Measurements from ENCODE around the gene LYRM7.

Gene LYRM7

DNA sequence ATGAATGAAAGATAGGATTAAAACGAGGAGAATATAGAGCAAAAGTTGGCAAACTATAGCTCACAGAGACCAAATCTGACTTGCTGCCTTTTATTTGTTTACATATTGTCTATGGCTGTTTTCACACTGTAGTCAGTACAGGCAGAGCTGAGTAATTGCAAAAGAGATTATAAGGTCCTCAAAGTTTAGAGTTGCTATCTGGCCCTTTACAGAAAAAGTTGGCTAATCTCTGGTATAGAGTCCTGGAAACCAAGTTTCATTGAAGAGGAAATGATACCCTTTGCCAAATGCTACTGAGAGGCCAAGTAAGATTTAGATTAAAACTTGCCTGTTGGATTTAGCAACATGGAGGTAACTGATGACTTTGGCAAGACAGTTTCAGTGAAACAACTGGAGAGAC is 36.0 kb downstream of the LYRM7 start:
- CTCF ChIA-PET: no interaction called here
- POLR2A ChIA-PET: no interaction called here
- DNase-seq (ENCODE audit: extremely low spot score): no peak
- TF ChIP-seq TARDBP (IDR thresholded peaks at IDR 0.05) (no peak), SP1 (IDR thresholded peaks at IDR 0.05) (no peak), CTBP1 (IDR thresholded peaks at IDR 0.05; ENCODE audit: borderline replicate concordance) (no peak), SUZ12 (IDR thresholded peaks at IDR 0.05) (no peak), FOXA1 (IDR thresholded peaks at IDR 0.05) (no peak), BHLHE40 (IDR thresholded peaks at IDR 0.05; ENCODE audit: borderline replicate concordance) (no peak), ARNT (IDR thresholded peaks at IDR 0.05) (no peak), ZNF384 (IDR thresholded peaks at IDR 0.05) (no peak), ELF4 (IDR thresholded peaks at IDR 0.05) (no peak), LEF1 (IDR thresholded peaks at IDR 0.05; ENCODE audit: borderline replicate concordance) (no peak), L3MBTL2 (conservative IDR thresholded peaks at IDR 0.05) (no peak), FOXK2 (IDR thresholded peaks at IDR 0.05) (no peak), NFRKB (IDR thresholded peaks at IDR 0.05) (no peak), HDGF (IDR thresholded peaks at IDR 0.05; ENCODE audit: borderline replicate concordance) (no peak)
- TF ChIP-seq, protein P1, sequence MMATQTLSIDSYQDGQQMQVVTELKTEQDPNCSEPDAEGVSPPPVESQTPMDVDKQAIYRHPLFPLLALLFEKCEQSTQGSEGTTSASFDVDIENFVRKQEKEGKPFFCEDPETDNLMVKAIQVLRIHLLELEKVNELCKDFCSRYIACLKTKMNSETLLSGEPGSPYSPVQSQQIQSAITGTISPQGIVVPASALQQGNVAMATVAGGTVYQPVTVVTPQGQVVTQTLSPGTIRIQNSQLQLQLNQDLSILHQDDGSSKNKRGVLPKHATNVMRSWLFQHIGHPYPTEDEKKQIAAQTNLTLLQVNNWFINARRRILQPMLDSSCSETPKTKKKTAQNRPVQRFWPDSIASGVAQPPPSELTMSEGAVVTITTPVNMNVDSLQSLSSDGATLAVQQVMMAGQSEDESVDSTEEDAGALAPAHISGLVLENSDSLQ (IDR thresholded peaks at IDR 0.05): no peak

DNA sequence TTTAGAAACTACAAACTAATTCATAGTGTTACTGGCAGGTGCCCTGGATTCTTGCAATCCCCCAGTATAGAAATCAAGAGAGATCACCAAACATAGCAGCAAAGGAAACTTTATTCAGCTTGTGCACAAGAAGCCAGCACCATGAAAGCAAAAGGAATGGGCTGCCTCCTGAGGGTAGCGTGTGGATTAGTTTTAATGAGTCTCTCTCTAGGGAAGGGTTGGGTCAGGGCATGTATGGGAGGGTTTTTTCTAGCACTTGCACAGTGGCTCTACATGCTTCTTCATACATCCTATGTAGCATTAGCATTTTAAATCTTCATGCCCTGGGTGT is 38.4 kb downstream of the LYRM7 start:
- TF ChIP-seq TARDBP (IDR thresholded peaks at IDR 0.05) (no peak), FOXM1 (IDR thresholded peaks at IDR 0.05; ENCODE audit: borderline replicate concordance) (no peak), SP1 (IDR thresholded peaks at IDR 0.05) (no peak), ARNT (IDR thresholded peaks at IDR 0.05) (no peak), BHLHE40 (IDR thresholded peaks at IDR 0.05; ENCODE audit: borderline replicate concordance) (no peak), NFRKB (IDR thresholded peaks at IDR 0.05) (no peak), LEF1 (IDR thresholded peaks at IDR 0.05; ENCODE audit: borderline replicate concordance) (no peak), FOXA1 (IDR thresholded peaks at IDR 0.05) (no peak), FOXK2 (IDR thresholded peaks at IDR 0.05) (no peak), L3MBTL2 (conservative IDR thresholded peaks at IDR 0.05) (no peak), SUZ12 (IDR thresholded peaks at IDR 0.05) (no peak), ELF4 (IDR thresholded peaks at IDR 0.05) (no peak)
- TF ChIP-seq, protein P1 (IDR thresholded peaks at IDR 0.05): no peak
- no peak for DNase-seq (ENCODE audit: extremely low spot score)
- POLR2A ChIA-PET: no interaction called here
- CTCF ChIA-PET: no interaction called here

DNA sequence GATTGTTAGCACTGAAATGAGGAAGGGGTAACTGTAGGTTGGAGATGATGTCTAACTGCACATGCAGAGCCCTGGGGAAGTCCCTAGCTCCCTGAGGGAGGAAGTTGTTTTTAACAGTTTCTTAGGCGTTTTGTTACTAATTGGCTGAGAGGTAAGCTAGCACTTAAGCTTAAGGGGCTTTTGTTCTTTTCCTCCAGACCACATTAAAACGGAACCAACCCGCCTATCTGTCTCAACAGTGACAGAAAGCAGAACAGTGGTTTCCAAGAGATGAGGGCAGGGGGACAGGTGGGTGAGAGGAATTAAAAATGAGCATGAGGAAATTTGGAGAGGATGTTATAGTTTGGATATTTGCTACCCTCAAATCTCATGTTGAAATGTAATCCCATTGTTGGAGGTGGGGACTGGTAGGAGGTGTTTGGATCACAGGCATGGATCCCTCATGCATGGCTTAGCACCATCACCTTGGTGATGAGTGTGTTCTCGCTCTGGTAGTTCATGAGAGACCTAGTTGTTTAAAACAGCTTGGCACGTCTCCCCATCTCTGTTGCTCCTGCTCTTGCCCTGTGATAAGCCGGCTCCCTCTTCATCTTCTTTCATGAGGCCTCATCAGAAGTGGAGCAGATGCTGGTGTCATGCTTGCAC is 38.9 kb downstream of the LYRM7 start:
- CTCF ChIA-PET: no interaction called here
- no peak for DNase-seq (ENCODE audit: extremely low spot score)
- POLR2A ChIA-PET: no interaction called here
- no peak for TF ChIP-seq L3MBTL2 (conservative IDR thresholded peaks at IDR 0.05)
- TF ChIP-seq, protein P1 (IDR thresholded peaks at IDR 0.05): no peak
- no peak for TF ChIP-seq NFRKB (IDR thresholded peaks at IDR 0.05)
- no peak for TF ChIP-seq ELF4 (IDR thresholded peaks at IDR 0.05)
- TF ChIP-seq BHLHE40 (IDR thresholded peaks at IDR 0.05; ENCODE audit: borderline replicate concordance): no peak
- TF ChIP-seq FOXM1 (IDR thresholded peaks at IDR 0.05; ENCODE audit: borderline replicate concordance): no peak
- no peak for TF ChIP-seq HDGF (IDR thresholded peaks at IDR 0.05; ENCODE audit: borderline replicate concordance)
- TF ChIP-seq SUZ12 (IDR thresholded peaks at IDR 0.05): no peak
- TF ChIP-seq CTBP1 (IDR thresholded peaks at IDR 0.05; ENCODE audit: borderline replicate concordance): no peak
- TF ChIP-seq TARDBP (IDR thresholded peaks at IDR 0.05): no peak
- no peak for TF ChIP-seq LEF1 (IDR thresholded peaks at IDR 0.05; ENCODE audit: borderline replicate concordance)
- no peak for TF ChIP-seq FOXA1 (IDR thresholded peaks at IDR 0.05)
- TF ChIP-seq ARNT (IDR thresholded peaks at IDR 0.05): no peak
- no peak for TF ChIP-seq FOXK2 (IDR thresholded peaks at IDR 0.05)
- TF ChIP-seq SP1 (IDR thresholded peaks at IDR 0.05): no peak

DNA sequence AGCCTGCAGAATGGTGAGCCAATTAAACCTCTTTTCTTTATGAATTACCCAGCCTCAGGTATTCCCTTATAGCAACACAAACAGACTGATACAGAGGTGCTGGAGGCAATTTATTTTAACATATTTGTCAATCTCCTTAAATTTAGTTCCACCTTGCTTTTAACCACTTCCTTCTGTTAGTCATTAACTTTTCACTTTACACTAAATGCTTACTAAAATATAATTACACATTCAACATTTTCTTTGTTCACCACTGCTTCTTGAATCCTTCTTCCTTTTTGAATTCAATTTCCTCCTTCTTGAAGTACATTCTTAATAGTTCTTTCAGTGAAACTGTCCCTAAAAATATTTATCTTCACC is 39.4 kb downstream of the LYRM7 start:
- CTCF ChIA-PET: no interaction called here
- POLR2A ChIA-PET: no interaction called here
- no peak for DNase-seq (ENCODE audit: extremely low spot score)
- TF ChIP-seq ELF4 (IDR thresholded peaks at IDR 0.05) (no peak), FOXA1 (IDR thresholded peaks at IDR 0.05) (no peak), L3MBTL2 (conservative IDR thresholded peaks at IDR 0.05) (no peak), FOXM1 (IDR thresholded peaks at IDR 0.05; ENCODE audit: borderline replicate concordance) (no peak), ARNT (IDR thresholded peaks at IDR 0.05) (no peak), FOXK2 (IDR thresholded peaks at IDR 0.05) (no peak), SP1 (IDR thresholded peaks at IDR 0.05) (no peak), SUZ12 (IDR thresholded peaks at IDR 0.05) (no peak), BHLHE40 (IDR thresholded peaks at IDR 0.05; ENCODE audit: borderline replicate concordance) (no peak), LEF1 (IDR thresholded peaks at IDR 0.05; ENCODE audit: borderline replicate concordance) (no peak), ZNF384 (IDR thresholded peaks at IDR 0.05) (no peak)

DNA sequence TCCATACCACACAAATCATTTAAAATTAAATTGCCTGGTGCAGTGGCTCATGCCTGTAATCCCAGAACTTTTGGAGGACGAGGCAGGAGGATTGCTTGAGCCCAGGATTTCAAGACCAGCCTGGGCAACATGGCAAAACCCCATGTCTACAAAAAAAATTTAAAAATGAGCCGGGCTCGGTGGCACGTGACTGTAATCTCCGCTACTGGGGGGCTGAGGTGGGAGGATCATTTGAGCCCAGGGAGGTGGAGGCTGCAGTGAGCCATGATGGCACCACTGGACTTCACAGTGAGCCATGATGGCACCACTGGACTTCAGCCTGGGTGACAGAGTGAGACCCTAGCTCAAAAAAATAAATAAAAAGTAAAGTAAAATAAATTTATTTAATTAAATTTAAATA is 40.9 kb downstream of the LYRM7 start:
- no peak for TF ChIP-seq FOXM1 (IDR thresholded peaks at IDR 0.05; ENCODE audit: borderline replicate concordance)
- TF ChIP-seq ZNF384 (IDR thresholded peaks at IDR 0.05): no peak
- TF ChIP-seq SP1 (IDR thresholded peaks at IDR 0.05): no peak
- no peak for TF ChIP-seq NFRKB (IDR thresholded peaks at IDR 0.05)
- TF ChIP-seq LEF1 (IDR thresholded peaks at IDR 0.05; ENCODE audit: borderline replicate concordance): no peak
- no peak for TF ChIP-seq FOXK2 (IDR thresholded peaks at IDR 0.05)
- TF ChIP-seq ARNT (IDR thresholded peaks at IDR 0.05): no peak
- no peak for TF ChIP-seq HDGF (IDR thresholded peaks at IDR 0.05; ENCODE audit: borderline replicate concordance)
- TF ChIP-seq SUZ12 (IDR thresholded peaks at IDR 0.05): no peak
- POLR2A ChIA-PET: no interaction called here
- CTCF ChIA-PET: no interaction called here
- no peak for DNase-seq (ENCODE audit: extremely low spot score)

DNA sequence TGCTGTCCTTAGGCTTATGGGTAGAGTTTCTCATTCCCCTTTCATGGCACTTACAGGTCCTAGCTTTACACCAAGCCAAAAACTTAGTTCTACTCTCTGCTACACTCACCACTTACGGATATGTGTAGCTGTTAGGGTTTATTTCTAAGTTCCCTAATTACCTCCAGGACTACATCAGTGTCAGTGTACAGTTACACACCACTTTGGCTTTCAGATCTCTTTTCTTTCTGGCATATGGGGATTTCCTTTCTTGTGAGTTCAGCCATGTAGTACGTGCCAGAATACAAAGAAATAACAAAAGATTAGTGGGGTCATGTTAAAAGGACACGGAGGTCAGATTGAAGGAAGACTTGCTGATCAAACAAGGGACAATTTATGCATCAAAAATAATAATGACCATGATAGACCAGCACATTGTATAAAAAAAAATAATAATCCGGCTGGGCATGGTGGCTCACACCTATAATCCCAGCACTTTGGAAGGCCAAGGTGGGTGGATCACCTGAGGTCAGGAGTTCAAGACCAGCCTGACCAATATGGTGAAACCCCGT is 41.8 kb downstream of the LYRM7 start:
- ChIA-PET CTCF (interaction anchor here (0.7 kb wide), 1 partner anchor 53 kb away, joined by 4 read pairs; no protein-coding TSS in a partner anchor), POLR2A (no interaction called here)
- no peak for TF ChIP-seq TARDBP (IDR thresholded peaks at IDR 0.05)
- no peak for TF ChIP-seq ZNF384 (IDR thresholded peaks at IDR 0.05)
- no peak for TF ChIP-seq FOXA1 (IDR thresholded peaks at IDR 0.05)
- no peak for TF ChIP-seq SP1 (IDR thresholded peaks at IDR 0.05)
- no peak for TF ChIP-seq CTBP1 (IDR thresholded peaks at IDR 0.05; ENCODE audit: borderline replicate concordance)
- TF ChIP-seq L3MBTL2 (conservative IDR thresholded peaks at IDR 0.05): no peak
- TF ChIP-seq ARNT (IDR thresholded peaks at IDR 0.05): no peak
- TF ChIP-seq, protein P1 (IDR thresholded peaks at IDR 0.05): no peak
- TF ChIP-seq FOXM1 (IDR thresholded peaks at IDR 0.05; ENCODE audit: borderline replicate concordance): no peak
- TF ChIP-seq ELF4 (IDR thresholded peaks at IDR 0.05): no peak
- TF ChIP-seq BHLHE40 (IDR thresholded peaks at IDR 0.05; ENCODE audit: borderline replicate concordance): no peak
- TF ChIP-seq LEF1 (IDR thresholded peaks at IDR 0.05; ENCODE audit: borderline replicate concordance): no peak
- no peak for TF ChIP-seq NFRKB (IDR thresholded peaks at IDR 0.05)
- no peak for TF ChIP-seq SUZ12 (IDR thresholded peaks at IDR 0.05)
- TF ChIP-seq HDGF (IDR thresholded peaks at IDR 0.05; ENCODE audit: borderline replicate concordance): no peak
- no peak for TF ChIP-seq FOXK2 (IDR thresholded peaks at IDR 0.05)
- no peak for DNase-seq (ENCODE audit: extremely low spot score)

Data from HEK293T (cell line).